Muscle layer of colon (tissue), 2 donors: Measurements from ENCODE around the gene ATP2B1.

Experiments
- H3K27ac ChIP-seq: one replicate; pipeline ENCODE4 v1.7.0; 2013; ENCODE audit warnings: low read depth, mild to moderate bottlenecking, low read length, moderate library complexity
- H3K27me3 ChIP-seq, 2 donors: one replicate each; pipeline ENCODE4 v1.7.0; 2013; ENCODE audit warnings: low read length in 2 of 2, mild to moderate bottlenecking in 2 of 2; ENCODE audit not compliant: insufficient read depth in 2 of 2, control insufficient read depth in 1 of 2
- H3K36me3 ChIP-seq: one replicate; pipeline ENCODE4 v1.7.0; 2013; ENCODE audit warnings: mild to moderate bottlenecking, low read length; ENCODE audit not compliant: insufficient read depth
- H3K4me1 ChIP-seq: one replicate; pipeline ENCODE4 v1.7.0; 2013; ENCODE audit warnings: mild to moderate bottlenecking, low read length; ENCODE audit not compliant: insufficient read depth
- H3K4me3 ChIP-seq, 2 donors: one replicate each; pipeline ENCODE4 v1.7.0; 2013; ENCODE audit warnings: low read length in 2 of 2, low read depth in 1 of 2, mild to moderate bottlenecking in 1 of 2, moderate library complexity in 1 of 2
- H3K9ac ChIP-seq: one replicate; pipeline ENCODE4 v1.7.0; 2013; ENCODE audit warnings: low read length
- H3K9me3 ChIP-seq: one replicate; pipeline ENCODE4 v1.7.0; 2013; ENCODE audit warnings: mild to moderate bottlenecking, low read length
- donor health status: abdominal sarcoma.
- donor health status: Adenocarcinoma of cecum.

ATP2B1 gene

DNA sequence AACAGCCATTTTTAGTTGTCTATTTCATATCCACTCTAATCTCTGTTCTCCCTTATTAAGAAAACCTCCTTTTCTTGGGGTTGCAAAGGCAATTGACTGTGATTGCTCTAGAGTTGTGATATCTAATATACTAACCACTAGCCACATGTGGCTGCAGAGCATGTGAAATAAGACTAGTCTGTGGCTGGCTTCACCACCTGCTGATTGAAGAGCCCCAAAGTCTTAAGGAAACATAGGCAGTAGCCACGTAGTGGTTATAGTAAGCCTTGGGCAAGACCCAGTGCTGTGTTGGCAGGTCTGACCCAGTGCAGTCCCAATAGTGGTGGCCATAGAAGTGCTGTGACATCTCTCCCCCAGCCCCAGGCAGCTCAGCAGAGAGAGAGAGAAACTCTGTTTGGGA is 28.4 kb upstream of the ATP2B1 start:
- H3K9ac ChIP-seq = no peak overlapping the region
- H3K9me3 ChIP-seq = no peaks in the 10 kb centered on the region
- no peak overlapping the region for H3K4me3 ChIP-seq
- H3K4me1 ChIP-seq = peaks cover 6% of the 10 kb centered on the region
- no peak overlapping the region for H3K27ac ChIP-seq
- no peaks in the 10 kb centered on the region for H3K27me3 ChIP-seq
- H3K36me3 ChIP-seq = no peaks in the 10 kb centered on the region

DNA sequence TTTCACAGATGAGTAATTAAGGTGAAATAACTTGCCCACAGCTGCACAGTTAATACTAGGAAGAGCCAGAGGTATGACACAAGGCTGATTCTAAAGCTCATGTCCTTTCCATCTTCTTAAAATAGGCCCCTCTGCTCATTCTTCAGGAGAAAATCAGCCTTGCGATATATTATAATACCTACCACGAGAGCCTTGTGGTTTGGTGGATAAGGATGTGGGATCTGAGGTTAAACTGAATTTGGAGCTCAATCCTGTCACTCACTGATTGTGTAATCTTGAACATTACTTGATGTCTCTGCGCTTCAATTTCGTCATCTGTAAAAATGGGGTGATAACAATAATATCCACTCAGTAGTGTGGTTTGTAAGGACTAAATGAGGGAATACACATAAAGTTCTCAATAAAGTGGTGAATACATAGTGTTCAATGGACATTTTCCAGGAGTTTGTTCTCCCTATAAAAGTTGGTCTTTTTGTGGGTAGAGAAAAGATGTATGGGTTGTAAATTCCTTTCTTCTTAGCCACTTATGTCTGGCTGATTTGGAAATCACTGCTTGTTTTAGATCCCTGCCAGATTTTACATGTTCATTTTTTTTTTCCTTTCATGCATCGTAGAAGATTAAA is 25.1 kb upstream of the ATP2B1 start:
- H3K27ac ChIP-seq = no peak overlapping the region
- peaks cover 15% of the 10 kb centered on the region for H3K4me1 ChIP-seq
- no peaks in the 10 kb centered on the region for H3K27me3 ChIP-seq
- H3K4me3 ChIP-seq = no peak overlapping the region
- H3K9ac ChIP-seq = no peak overlapping the region
- H3K9me3 ChIP-seq = no peaks in the 10 kb centered on the region
- H3K36me3 ChIP-seq = no peaks in the 10 kb centered on the region

DNA sequence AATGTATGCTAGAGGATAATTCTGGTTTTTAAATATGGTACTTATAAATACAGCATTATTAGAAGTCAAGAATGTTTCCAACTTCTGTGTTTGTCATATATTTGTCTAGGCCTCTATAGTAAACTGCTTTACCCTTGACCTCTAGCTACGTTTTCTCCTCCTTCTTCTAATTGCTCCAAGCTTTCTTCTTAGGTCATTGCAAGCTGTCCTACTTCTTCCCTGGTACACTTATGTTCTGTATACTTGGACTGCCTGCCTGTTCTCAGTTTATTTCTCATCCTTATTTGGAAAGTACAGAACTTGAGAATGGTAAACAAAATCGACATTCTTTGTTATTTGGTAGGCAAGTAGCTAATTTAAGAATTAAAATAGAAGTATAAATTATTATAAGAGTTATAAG is 23.9 kb upstream of the ATP2B1 start:
- Histone ChIP-seq H3K9me3 (no peaks in the 10 kb centered on the region), H3K4me3 (no peak overlapping the region), H3K4me1 (peaks cover 15% of the 10 kb centered on the region), H3K36me3 (no peaks in the 10 kb centered on the region), H3K9ac (no peak overlapping the region), H3K27me3 (no peaks in the 10 kb centered on the region), H3K27ac (no peak overlapping the region)

- H3K27ac ChIP-seq = no peak overlapping the region
- no peaks in the 10 kb centered on the region for H3K36me3 ChIP-seq
- H3K4me3 ChIP-seq = no peak overlapping the region
- peaks cover 15% of the 10 kb centered on the region for H3K4me1 ChIP-seq
- no peaks in the 10 kb centered on the region for H3K27me3 ChIP-seq
- no peaks in the 10 kb centered on the region for H3K9me3 ChIP-seq
- no peak overlapping the region for H3K9ac ChIP-seq
These were observed 23.0 kb upstream of the ATP2B1 start for GRCh38 chr12:89731614-89732013.

- Histone ChIP-seq H3K4me3 (no peak overlapping the region), H3K9ac (no peak overlapping the region), H3K27me3 (no peaks in the 10 kb centered on the region), H3K9me3 (no peaks in the 10 kb centered on the region), H3K4me1 (peaks cover 15% of the 10 kb centered on the region), H3K27ac (no peak overlapping the region), H3K36me3 (no peaks in the 10 kb centered on the region)
These were observed 22.5 kb upstream of the ATP2B1 start for GRCh38 chr12:89731089-89731488.

DNA sequence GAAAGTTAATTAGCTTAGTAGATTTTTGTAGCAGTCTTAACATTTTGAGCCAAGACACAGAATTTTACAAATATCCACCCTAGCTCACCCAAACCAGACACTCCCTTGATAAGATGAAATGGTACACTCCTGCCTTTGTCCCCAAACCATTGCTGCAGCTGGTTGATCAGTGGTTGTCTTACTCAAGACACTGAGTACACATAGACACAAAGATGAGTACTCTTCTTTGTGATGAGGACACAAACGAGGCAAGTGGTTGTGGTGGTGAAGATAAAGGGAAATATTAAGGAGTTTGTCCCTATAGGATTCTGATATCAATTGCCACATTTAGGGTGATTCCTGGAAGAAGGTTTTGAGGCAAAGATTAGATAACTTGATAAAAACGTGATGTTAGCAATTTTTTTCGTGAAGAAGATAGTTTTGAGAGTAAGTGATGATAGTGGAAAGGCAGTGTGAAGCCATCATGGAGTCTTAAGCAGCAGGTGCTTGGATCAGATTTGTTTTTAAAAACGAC is 21.4 kb upstream of the ATP2B1 start:
- no peak overlapping the region for H3K27ac ChIP-seq
- no peaks in the 10 kb centered on the region for H3K9me3 ChIP-seq
- no peaks in the 10 kb centered on the region for H3K27me3 ChIP-seq
- H3K9ac ChIP-seq = no peak overlapping the region
- H3K4me3 ChIP-seq = no peak overlapping the region
- H3K36me3 ChIP-seq = no peaks in the 10 kb centered on the region
- H3K4me1 ChIP-seq = peaks cover 15% of the 10 kb centered on the region

DNA sequence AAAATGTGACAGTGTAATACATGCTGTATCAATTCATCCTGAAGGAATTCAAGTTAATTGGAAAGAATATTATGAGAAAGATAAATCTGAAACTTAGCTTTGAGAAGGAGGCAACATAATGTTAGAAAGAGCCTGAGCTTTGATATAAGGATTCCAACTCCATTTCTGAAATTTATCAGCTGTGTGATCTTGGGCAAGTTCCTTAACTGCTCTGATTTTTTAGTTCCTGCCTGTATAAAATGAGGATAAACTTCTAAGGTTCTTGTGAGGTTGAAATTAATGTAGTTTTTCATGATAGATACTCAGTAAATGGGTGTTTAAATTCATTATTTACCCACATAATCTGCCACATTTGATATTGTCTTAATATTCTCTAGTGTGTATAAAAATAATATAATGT is 14.6 kb upstream of the ATP2B1 start:
- Histone ChIP-seq H3K36me3 (no peaks in the 10 kb centered on the region), H3K27ac (no peak overlapping the region), H3K4me1 (no peaks in the 10 kb centered on the region), H3K9ac (no peak overlapping the region), H3K27me3 (no peaks in the 10 kb centered on the region), H3K9me3 (no peaks in the 10 kb centered on the region), H3K4me3 (no peak overlapping the region)

- no peaks in the 10 kb centered on the region for H3K4me1 ChIP-seq
- no peak overlapping the region for H3K27ac ChIP-seq
- no peaks in the 10 kb centered on the region for H3K9me3 ChIP-seq
- no peaks in the 10 kb centered on the region for H3K36me3 ChIP-seq
- no peak overlapping the region for H3K9ac ChIP-seq
- no peaks in the 10 kb centered on the region for H3K27me3 ChIP-seq
- H3K4me3 ChIP-seq = no peak overlapping the region
These were observed 12.8 kb upstream of the ATP2B1 start for GRCh38 chr12:89721291-89721987.

GRCh38 chr12:89717759-89718523 is 9.3 kb upstream of the ATP2B1 start:
- Histone ChIP-seq H3K9me3 (no peaks in the 10 kb centered on the region), H3K9ac (no peak overlapping the region), H3K36me3 (no peaks in the 10 kb centered on the region), H3K4me3 (no peak overlapping the region), H3K27me3 (no peaks in the 10 kb centered on the region), H3K27ac (no peak overlapping the region), H3K4me1 (no peaks in the 10 kb centered on the region)

- no peaks in the 10 kb centered on the region for H3K36me3 ChIP-seq
- no peak overlapping the region for H3K9ac ChIP-seq
- no peaks in the 10 kb centered on the region for H3K27me3 ChIP-seq
- H3K9me3 ChIP-seq = no peaks in the 10 kb centered on the region
- H3K4me3 ChIP-seq = no peak overlapping the region
- H3K4me1 ChIP-seq = peaks cover 4% of the 10 kb centered on the region
- H3K27ac ChIP-seq = no peak overlapping the region
These were observed 4.1 kb upstream of the ATP2B1 start for GRCh38 chr12:89712706-89713105.

DNA sequence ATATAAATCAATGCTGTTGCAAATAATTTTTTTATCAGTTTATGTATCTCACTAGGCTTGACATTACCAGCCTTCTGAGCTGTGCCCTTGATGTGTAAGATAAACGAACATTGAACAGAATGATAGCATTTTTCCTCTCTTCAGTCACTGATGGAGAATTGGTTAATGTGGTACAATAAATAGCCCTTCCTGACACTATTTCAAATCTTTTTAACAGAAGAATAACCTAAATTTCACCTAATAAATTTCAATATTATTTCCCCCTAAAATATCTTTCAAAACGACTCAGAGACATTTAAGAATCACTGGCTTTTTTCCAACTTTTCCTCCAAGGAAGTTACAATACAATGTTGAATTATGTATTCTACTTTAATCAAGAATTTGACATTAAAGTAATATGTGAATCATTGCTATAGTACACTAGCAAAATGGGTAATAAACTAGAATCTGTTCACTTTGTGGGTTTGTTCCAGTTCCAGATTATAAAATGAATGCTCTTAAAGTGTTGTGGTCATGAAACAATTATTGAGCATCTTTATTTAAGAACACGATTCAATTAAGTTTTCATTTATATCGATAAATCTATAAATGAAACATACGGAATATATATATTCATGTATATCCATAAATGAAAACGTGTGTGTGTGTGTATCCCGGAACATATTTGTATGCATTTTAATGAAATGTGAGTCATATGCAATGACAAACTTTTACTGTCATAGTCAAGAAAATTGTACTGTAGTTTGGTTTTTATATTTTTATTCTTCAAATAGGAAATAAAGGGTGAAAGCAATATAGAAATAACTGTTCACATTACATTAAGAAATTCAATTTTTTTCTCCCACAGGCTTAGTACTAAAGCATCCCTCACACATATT is 2.5 kb upstream of the ATP2B1 start:
- Histone ChIP-seq H3K36me3 (no peaks in the 10 kb centered on the region), H3K27me3 (no peaks in the 10 kb centered on the region), H3K27ac (no peak overlapping the region), H3K9ac (no peak overlapping the region), H3K4me1 (peaks cover 15% of the 10 kb centered on the region), H3K4me3 (peak overlapping the region; percentile 84 to 91), H3K9me3 (no peaks in the 10 kb centered on the region)
